HCT116 (cell line): ENCODE results near the gene CAPN9. TPM values are rescaled to one million over a fixed set of nuclear protein-coding genes. Genes with fewer than 3 reads are reported as not detected.

Experiments
- ATAC-seq: fragments of 200-7000 bp; cut with Tn5 transposase; 2 replicates; pipeline ENCODE4 v1.9.1; 2020; ENCODE audit warnings: mild to moderate bottlenecking, moderate library complexity
- BruUV-seq: library from RNA; stranded (reverse); fragments of 400-500 nt; replicated peaks from 2 replicates; lab custom pipeline; 2021; lab: Mats Ljungman, UMichigan
- CTCF ChIA-PET: fragments of 300-600 bp; sonication (Branson Sonifier 250); formaldehyde crosslinking; loops from one replicate; lab custom pipeline; 2021; ENCODE audit warnings: antibody characterized with exemption; lab: Charles Lee
- POLR2A ChIA-PET: fragments of 300-600, 350-600 bp; sonication (Branson Sonifier 250); formaldehyde crosslinking; loops from one replicate; lab custom pipeline; 2021; ENCODE audit warnings: antibody characterized with exemption; lab: Charles Lee
- RAD21 ChIA-PET, 2 experiments: fragments of 300-600 bp; sonication (Branson Sonifier 250); formaldehyde crosslinking; loops; one replicate each; lab custom pipeline; 2023; ENCODE audit warnings: low total read pairs in 2 of 2; ENCODE audit not compliant: uncharacterized antibody in 2 of 2, unreplicated experiment in 2 of 2, low non-redundant PET in 1 of 2; lab: Charles Lee
- DNase-seq: peaks from one replicate; pipeline ENCODE4 v3.0.0-alpha.2; 2010; ENCODE audit warnings: low read depth, low spot score
- H2AFZ ChIP-seq: fragments of 200-600 bp; shearing (Covaris generic), sonication (generic); 2 replicates; pipeline ENCODE4 v1.6.1; 2017; ENCODE audit warnings: low read depth, mixed run types, mixed read lengths, antibody characterized with exemption, low read length; ENCODE audit not compliant: poor library complexity, severe bottlenecking
- H3K27ac ChIP-seq: 2 replicates; pipeline ENCODE4 v1.5.1; 2012; ENCODE audit warnings: low read depth, low read length
- H3K27me3 ChIP-seq: fragments of 200-600 bp; sonication (generic); 2 replicates; pipeline ENCODE4 v1.6.1; 2016; ENCODE audit warnings: mixed run types, low read length, mixed read lengths; ENCODE audit not compliant: insufficient read depth
- H3K36me3 ChIP-seq, 2 experiments: fragments of 200-500 bp in 1 of 2; fragments of 200-600 bp in 1 of 2; sonication (Bioruptor generic) in 1 of 2; sonication (generic) in 1 of 2; 2 replicates each; pipeline versions ENCODE4 v1.5.1 to v1.6.1; 2014 to 2016; ENCODE audit warnings: low read length in 2 of 2, inconsistent platforms in 1 of 2, mixed read lengths in 1 of 2, mixed run types in 1 of 2; ENCODE audit not compliant: insufficient read depth in 2 of 2, control insufficient read depth in 1 of 2
- H3K4me1 ChIP-seq, 2 experiments: fragments of 200-600 bp in 1 of 2; sonication (generic) in 1 of 2; 2 replicates each; pipeline versions ENCODE4 v1.5.1 to v1.6.1; 2012 to 2017; ENCODE audit warnings: low read length in 2 of 2, inconsistent platforms in 1 of 2, mild to moderate bottlenecking in 1 of 2, mixed read lengths in 1 of 2, mixed run types in 1 of 2, moderate library complexity in 1 of 2; ENCODE audit not compliant: insufficient read depth in 2 of 2, control insufficient read depth in 1 of 2
- H3K4me2 ChIP-seq: fragments of 200-600 bp; sonication (generic); 2 replicates; pipeline ENCODE4 v1.6.1; 2017; ENCODE audit warnings: mixed run types, low read length, mixed read lengths
- H3K4me3 ChIP-seq, 2 experiments: fragments of 200-600 bp in 1 of 2; sonication (generic) in 1 of 2; replicated peaks in 1 of 2; 2 replicates each; pipeline ENCODE4 v1.5.1; 2011 to 2016; ENCODE audit warnings: low read length in 2 of 2, control low read depth in 1 of 2, low read depth in 1 of 2, mild to moderate bottlenecking in 1 of 2, mixed read lengths in 1 of 2, mixed run types in 1 of 2
- H3K79me2 ChIP-seq: fragments of 200-600 bp; sonication (generic); 2 replicates; pipeline ENCODE4 v1.6.1; 2017; ENCODE audit warnings: mild to moderate bottlenecking, mixed run types, low read length, moderate library complexity, mixed read lengths; ENCODE audit not compliant: insufficient read depth
- H3K9ac ChIP-seq: fragments of 200-600 bp; sonication (generic); 2 replicates; pipeline ENCODE4 v1.6.1; 2016; ENCODE audit warnings: low read length, mixed read lengths
- H3K9me2 ChIP-seq: fragments of 200-600 bp; sonication (generic), shearing (Covaris generic); 2 replicates; pipeline ENCODE4 v1.6.1; 2017; ENCODE audit warnings: mixed run types, mild to moderate bottlenecking, moderate library complexity; ENCODE audit not compliant: insufficient read depth
- H3K9me3 ChIP-seq, 2 experiments: fragments of 200-500 bp in 1 of 2; fragments of 200-600 bp in 1 of 2; sonication (Bioruptor generic) in 1 of 2; sonication (generic) in 1 of 2; 2 replicates each; pipeline ENCODE4 v1.6.1; 2014 to 2017; ENCODE audit warnings: low read length in 2 of 2, mixed read lengths in 2 of 2, inconsistent platforms in 1 of 2, low read depth in 1 of 2, mild to moderate bottlenecking in 1 of 2, mixed run types in 1 of 2, moderate library complexity in 1 of 2; ENCODE audit not compliant: control insufficient read depth in 1 of 2, insufficient read depth in 1 of 2
- H4K20me1 ChIP-seq: fragments of 200-600 bp; sonication (generic), shearing (Covaris generic); 2 replicates; pipeline ENCODE4 v1.6.1; 2017; ENCODE audit warnings: mixed run types, mild to moderate bottlenecking, moderate library complexity; ENCODE audit not compliant: insufficient read depth
- CBX3 ChIP-seq: IDR thresholded peaks from 2 replicates; pipeline ENCODE4 v1.6.1; 2012; ENCODE audit warnings: low read depth
- CEBPB ChIP-seq: IDR thresholded peaks from 2 replicates; pipeline ENCODE4 v1.6.1; 2012; ENCODE audit warnings: low read depth
- EGR1 ChIP-seq: IDR thresholded peaks from 2 replicates; pipeline ENCODE4 v1.6.1; 2012; ENCODE audit warnings: low read depth
- EZH2 ChIP-seq: fragments of 200-600 bp; sonication (generic); IDR thresholded peaks from 2 replicates; pipeline ENCODE4 v1.6.1; 2017; ENCODE audit warnings: antibody characterized with exemption, mixed run types
- EZH2phosphoT487 ChIP-seq: fragments of 200-600 bp; IDR thresholded peaks from 2 replicates; pipeline ENCODE4 v1.6.1; 2018; ENCODE audit warnings: antibody characterized with exemption, borderline replicate concordance
- FOSL1 ChIP-seq: IDR thresholded peaks from 2 replicates; pipeline ENCODE4 v1.6.1; 2012; ENCODE audit warnings: low read depth
- JUND ChIP-seq: IDR thresholded peaks from 2 replicates; pipeline ENCODE4 v1.6.1; 2012
- POLR2A ChIP-seq: IDR thresholded peaks from 2 replicates; pipeline ENCODE4 v1.7.0; 2011; ENCODE audit warnings: borderline replicate concordance; ENCODE audit not compliant: insufficient read depth, insufficient read length; ENCODE audit errors: extremely low read depth
- SIN3A ChIP-seq: IDR thresholded peaks from 2 replicates; pipeline ENCODE4 v1.6.1; 2012; ENCODE audit warnings: low read depth
- SP1 ChIP-seq: IDR thresholded peaks from 2 replicates; pipeline ENCODE4 v1.6.1; 2012; ENCODE audit warnings: low read depth
- SRF ChIP-seq: IDR thresholded peaks from 2 replicates; pipeline ENCODE4 v1.6.1; 2012; ENCODE audit warnings: low read depth
- TCF7L2 ChIP-seq: IDR thresholded peaks from 2 replicates; pipeline ENCODE4 v1.7.0; 2011; ENCODE audit warnings: borderline replicate concordance, inconsistent platforms; ENCODE audit not compliant: insufficient read depth, insufficient read length; ENCODE audit errors: extremely low read depth
- YY1 ChIP-seq: IDR thresholded peaks from 2 replicates; pipeline ENCODE4 v1.6.1; 2011; ENCODE audit warnings: low read length, low read depth, moderate library complexity, mild to moderate bottlenecking; ENCODE audit not compliant: insufficient replicate concordance; ENCODE audit errors: extremely low read depth
- ZNF274 ChIP-seq: fragments of 200-500 bp; sonication (Bioruptor generic); IDR thresholded peaks from 2 replicates; pipeline ENCODE4 v1.6.1; 2014; ENCODE audit warnings: mild to moderate bottlenecking, low read depth, low read length, inconsistent platforms
- intact Hi-C: fragments of 100-400 bp; cut with micrococcal nuclease; formaldehyde crosslinking; loops from 2 replicates; pipeline ENCODE4 v1.10.0; 2022
- total RNA-seq: library from RNA; stranded (reverse); gene quantifications from one replicate; pipeline ENCODE4 v1.2.1, GENCODE V29; 2021; ENCODE audit not compliant: unreplicated experiment
- TF ChIP-seq, protein P1 (sequence below): IDR thresholded peaks from 2 replicates; pipeline ENCODE4 v1.6.1; 2012
- TF ChIP-seq, protein P2 (sequence below): IDR thresholded peaks from 2 replicates; pipeline ENCODE4 v1.6.1; 2011; ENCODE audit warnings: mild to moderate bottlenecking, low read length, moderate library complexity; ENCODE audit not compliant: insufficient replicate concordance; ENCODE audit errors: extremely low read depth
- TF ChIP-seq, protein P3 (sequence below): IDR thresholded peaks from 2 replicates; pipeline ENCODE4 v1.6.1; 2012; ENCODE audit warnings: low read depth
- TF ChIP-seq, protein P4 (sequence below): IDR thresholded peaks from 2 replicates; pipeline ENCODE4 v1.6.1; 2012
- TF ChIP-seq, protein P5 (sequence below), 3 experiments: fragments of 200-600 bp in 1 of 3; sonication (generic) in 1 of 3; IDR thresholded peaks in 2 of 3; conservative IDR thresholded peaks in 1 of 3; 2 replicates each; pipeline ENCODE4 v1.5.1; 2012 to 2017; ENCODE audit warnings: low read depth in 2 of 3, low read length in 2 of 3, antibody characterized with exemption in 1 of 3, borderline replicate concordance in 1 of 3, control low read depth in 1 of 3, mild to moderate bottlenecking in 1 of 3, mixed read lengths in 1 of 3, mixed run types in 1 of 3, moderate library complexity in 1 of 3; ENCODE audit not compliant: insufficient read depth in 1 of 3

CAPN9 gene
- total RNA-seq, 1 experiment from 2014 or later: not detected

DNA sequence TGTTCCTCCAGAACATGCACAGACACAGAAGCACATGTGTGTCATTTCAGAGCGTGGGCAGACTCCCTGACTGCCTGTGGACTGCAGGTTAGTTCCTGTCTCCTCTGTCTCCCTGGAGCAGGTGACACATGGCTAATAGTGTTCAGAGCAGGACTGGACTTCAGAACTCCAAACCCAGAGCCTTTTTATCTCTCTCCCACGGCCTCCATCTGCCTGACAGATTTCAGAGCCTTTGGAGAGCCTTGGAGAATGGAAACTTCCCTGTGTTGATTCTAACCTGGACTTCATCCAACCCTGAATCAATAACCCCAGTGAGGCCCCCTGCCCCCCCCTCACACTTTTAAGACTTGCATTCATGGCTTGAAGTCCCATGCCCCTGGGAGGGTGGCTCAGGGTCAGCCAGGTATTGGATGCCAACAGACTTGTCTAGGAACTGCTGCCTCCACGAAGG is 76.8 kb downstream of the CAPN9 start:
- Histone ChIP-seq H3K9ac (no peak overlapping the region), H3K4me1 (peaks cover 23 to 24% of the 10 kb centered on the region in 2 experiments), H3K9me3 (no peaks in the 10 kb centered on the region), H3K79me2 (no peaks in the 10 kb centered on the region), H3K27ac (no peak overlapping the region), H3K36me3 (no peaks in the 10 kb centered on the region), H3K4me2 (no peak overlapping the region), H2AFZ (no peak overlapping the region), H3K4me3 (no peak overlapping the region), H4K20me1 (no peaks in the 10 kb centered on the region), H3K27me3 (no peaks in the 10 kb centered on the region), H3K9me2 (no peaks in the 10 kb centered on the region)
- no TSS peak for BruUV-seq
- DNase-seq: no peak
- ATAC-seq: no peak
- ChIA-PET CTCF (no interaction called here), POLR2A (no interaction called here), RAD21 (no interaction called here)
- TF ChIP-seq TCF7L2 (no peak), EZH2phosphoT487 (no peak), CEBPB (no peak), SP1 (no peak), JUND (no peak), EZH2 (no peak), SIN3A (no peak), YY1 (no peak), ZNF274 (no peak), CBX3 (no peak), FOSL1 (no peak), EGR1 (no peak), POLR2A (no peak), SRF (no peak)
- TF ChIP-seq, protein P1, sequence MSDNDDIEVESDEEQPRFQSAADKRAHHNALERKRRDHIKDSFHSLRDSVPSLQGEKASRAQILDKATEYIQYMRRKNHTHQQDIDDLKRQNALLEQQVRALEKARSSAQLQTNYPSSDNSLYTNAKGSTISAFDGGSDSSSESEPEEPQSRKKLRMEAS: no peak
- TF ChIP-seq, protein P2, sequence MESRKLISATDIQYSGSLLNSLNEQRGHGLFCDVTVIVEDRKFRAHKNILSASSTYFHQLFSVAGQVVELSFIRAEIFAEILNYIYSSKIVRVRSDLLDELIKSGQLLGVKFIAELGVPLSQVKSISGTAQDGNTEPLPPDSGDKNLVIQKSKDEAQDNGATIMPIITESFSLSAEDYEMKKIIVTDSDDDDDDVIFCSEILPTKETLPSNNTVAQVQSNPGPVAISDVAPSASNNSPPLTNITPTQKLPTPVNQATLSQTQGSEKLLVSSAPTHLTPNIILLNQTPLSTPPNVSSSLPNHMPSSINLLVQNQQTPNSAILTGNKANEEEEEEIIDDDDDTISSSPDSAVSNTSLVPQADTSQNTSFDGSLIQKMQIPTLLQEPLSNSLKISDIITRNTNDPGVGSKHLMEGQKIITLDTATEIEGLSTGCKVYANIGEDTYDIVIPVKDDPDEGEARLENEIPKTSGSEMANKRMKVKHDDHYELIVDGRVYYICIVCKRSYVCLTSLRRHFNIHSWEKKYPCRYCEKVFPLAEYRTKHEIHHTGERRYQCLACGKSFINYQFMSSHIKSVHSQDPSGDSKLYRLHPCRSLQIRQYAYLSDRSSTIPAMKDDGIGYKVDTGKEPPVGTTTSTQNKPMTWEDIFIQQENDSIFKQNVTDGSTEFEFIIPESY: no peak
- TF ChIP-seq, protein P3, sequence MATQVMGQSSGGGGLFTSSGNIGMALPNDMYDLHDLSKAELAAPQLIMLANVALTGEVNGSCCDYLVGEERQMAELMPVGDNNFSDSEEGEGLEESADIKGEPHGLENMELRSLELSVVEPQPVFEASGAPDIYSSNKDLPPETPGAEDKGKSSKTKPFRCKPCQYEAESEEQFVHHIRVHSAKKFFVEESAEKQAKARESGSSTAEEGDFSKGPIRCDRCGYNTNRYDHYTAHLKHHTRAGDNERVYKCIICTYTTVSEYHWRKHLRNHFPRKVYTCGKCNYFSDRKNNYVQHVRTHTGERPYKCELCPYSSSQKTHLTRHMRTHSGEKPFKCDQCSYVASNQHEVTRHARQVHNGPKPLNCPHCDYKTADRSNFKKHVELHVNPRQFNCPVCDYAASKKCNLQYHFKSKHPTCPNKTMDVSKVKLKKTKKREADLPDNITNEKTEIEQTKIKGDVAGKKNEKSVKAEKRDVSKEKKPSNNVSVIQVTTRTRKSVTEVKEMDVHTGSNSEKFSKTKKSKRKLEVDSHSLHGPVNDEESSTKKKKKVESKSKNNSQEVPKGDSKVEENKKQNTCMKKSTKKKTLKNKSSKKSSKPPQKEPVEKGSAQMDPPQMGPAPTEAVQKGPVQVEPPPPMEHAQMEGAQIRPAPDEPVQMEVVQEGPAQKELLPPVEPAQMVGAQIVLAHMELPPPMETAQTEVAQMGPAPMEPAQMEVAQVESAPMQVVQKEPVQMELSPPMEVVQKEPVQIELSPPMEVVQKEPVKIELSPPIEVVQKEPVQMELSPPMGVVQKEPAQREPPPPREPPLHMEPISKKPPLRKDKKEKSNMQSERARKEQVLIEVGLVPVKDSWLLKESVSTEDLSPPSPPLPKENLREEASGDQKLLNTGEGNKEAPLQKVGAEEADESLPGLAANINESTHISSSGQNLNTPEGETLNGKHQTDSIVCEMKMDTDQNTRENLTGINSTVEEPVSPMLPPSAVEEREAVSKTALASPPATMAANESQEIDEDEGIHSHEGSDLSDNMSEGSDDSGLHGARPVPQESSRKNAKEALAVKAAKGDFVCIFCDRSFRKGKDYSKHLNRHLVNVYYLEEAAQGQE: no peak
- TF ChIP-seq, protein P4, sequence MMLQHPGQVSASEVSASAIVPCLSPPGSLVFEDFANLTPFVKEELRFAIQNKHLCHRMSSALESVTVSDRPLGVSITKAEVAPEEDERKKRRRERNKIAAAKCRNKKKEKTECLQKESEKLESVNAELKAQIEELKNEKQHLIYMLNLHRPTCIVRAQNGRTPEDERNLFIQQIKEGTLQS: no peak
- TF ChIP-seq, protein P5, sequence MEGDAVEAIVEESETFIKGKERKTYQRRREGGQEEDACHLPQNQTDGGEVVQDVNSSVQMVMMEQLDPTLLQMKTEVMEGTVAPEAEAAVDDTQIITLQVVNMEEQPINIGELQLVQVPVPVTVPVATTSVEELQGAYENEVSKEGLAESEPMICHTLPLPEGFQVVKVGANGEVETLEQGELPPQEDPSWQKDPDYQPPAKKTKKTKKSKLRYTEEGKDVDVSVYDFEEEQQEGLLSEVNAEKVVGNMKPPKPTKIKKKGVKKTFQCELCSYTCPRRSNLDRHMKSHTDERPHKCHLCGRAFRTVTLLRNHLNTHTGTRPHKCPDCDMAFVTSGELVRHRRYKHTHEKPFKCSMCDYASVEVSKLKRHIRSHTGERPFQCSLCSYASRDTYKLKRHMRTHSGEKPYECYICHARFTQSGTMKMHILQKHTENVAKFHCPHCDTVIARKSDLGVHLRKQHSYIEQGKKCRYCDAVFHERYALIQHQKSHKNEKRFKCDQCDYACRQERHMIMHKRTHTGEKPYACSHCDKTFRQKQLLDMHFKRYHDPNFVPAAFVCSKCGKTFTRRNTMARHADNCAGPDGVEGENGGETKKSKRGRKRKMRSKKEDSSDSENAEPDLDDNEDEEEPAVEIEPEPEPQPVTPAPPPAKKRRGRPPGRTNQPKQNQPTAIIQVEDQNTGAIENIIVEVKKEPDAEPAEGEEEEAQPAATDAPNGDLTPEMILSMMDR (IDR thresholded peaks at IDR 0.05 in 2 of 3, conservative IDR thresholded peaks at IDR 0.05 in 1 of 3; ENCODE audit: borderline replicate concordance in 1 of 3, insufficient read depth in 1 of 3, low read depth in 2 of 3, low read length in 2 of 3): no peak
- intact Hi-C loops: no loop called here
